Measurements from ENCODE around the gene SLIT1. TPM values are rescaled to one million over a fixed set of nuclear protein-coding genes. Genes with fewer than 3 reads are reported as not detected.

The SLIT1 gene
- total RNA-seq, 1 donor from 2014 or later: 0.23 TPM

DNA sequence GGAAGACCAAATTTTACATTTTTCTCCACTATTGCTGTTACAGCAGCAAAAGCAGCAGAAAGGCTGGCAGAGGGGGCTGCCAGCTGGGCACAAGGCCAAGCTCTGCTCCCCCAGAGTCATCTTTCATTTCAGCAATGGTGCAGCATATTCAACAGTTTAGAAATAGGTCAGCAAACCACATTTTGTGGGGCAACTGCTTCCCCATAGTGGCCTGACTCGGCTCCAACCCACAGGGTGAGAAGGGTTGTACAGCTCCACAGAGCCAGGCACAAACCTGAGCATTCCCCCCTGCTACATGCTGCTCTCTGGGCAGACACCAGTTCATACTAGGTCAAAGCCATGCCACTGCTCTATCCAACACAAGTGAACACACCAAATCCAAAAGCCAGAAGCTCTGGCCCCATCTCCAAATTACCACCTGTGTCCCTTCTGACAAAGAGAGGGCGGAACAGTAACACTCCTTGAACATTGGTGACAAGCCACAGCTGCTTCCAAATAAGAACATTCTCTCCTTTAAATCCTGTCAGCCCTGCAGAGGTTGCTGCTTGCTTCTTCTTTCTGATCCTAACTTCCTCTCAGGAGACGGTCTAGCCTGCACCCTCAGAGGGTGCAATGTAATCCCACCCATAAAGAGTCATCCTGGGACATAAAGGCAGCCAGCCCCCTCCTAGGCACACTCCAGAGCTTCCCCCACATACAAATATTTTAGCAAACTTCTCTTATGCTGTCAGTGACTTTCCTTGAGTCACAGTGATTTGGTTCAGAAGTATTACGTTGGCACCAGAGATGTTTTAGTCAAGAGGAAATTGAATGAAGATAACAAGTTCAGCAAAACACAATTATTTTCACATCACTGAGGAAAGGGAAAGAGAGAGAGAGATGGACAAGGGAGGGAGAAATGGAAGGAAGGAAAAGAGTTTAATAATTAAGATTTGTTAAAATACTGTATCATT is 39.0 kb upstream of the SLIT1 start:
- Histone ChIP-seq H3K27me3 (ENCODE audit: insufficient read depth, low read length) (no peaks in the 10 kb centered on the region), H2AFZ (ENCODE audit: low read depth, low read length) (no peak overlapping the region), H3K4me1 (ENCODE audit: insufficient read depth, low read length) (no peaks in the 10 kb centered on the region), H3K9ac (ENCODE audit: low read length) (no peak overlapping the region), H3K4me2 (ENCODE audit: low read length) (no peak overlapping the region), H3K4me3 (ENCODE audit: insufficient read depth, low read depth, low read length) (no peak overlapping the region), H3K36me3 (ENCODE audit: insufficient read depth, low read length) (peaks cover 9% of the 10 kb centered on the region), H4K20me1 (ENCODE audit: insufficient read depth, low read length) (peaks cover 3% of the 10 kb centered on the region), H3K79me2 (ENCODE audit: insufficient read depth, low read length) (no peaks in the 10 kb centered on the region), H3K27ac (ENCODE audit: low read depth, low read length) (no peak overlapping the region), H3K9me3 (ENCODE audit: insufficient read depth, low read depth, low read length) (no peaks in the 10 kb centered on the region)
- Mint-ChIP-seq H3K4me3 (ENCODE audit: unreplicated experiment) (no peak overlapping the region), H3K4me1 (ENCODE audit: low read depth, unreplicated experiment) (peaks cover 2% of the 10 kb centered on the region), H3K27me3 (ENCODE audit: low read depth, unreplicated experiment) (no peaks in the 10 kb centered on the region), H3K36me3 (ENCODE audit: low read depth, unreplicated experiment) (peaks cover 7% of the 10 kb centered on the region), H3K9me3 (ENCODE audit: unreplicated experiment) (no peaks in the 10 kb centered on the region), H3K27ac (ENCODE audit: unreplicated experiment) (no peak overlapping the region)
- FAIRE-seq (no peak), DNase-seq (ENCODE audit: low read depth) (peak; percentile 2)
- TF ChIP-seq, protein P1, sequence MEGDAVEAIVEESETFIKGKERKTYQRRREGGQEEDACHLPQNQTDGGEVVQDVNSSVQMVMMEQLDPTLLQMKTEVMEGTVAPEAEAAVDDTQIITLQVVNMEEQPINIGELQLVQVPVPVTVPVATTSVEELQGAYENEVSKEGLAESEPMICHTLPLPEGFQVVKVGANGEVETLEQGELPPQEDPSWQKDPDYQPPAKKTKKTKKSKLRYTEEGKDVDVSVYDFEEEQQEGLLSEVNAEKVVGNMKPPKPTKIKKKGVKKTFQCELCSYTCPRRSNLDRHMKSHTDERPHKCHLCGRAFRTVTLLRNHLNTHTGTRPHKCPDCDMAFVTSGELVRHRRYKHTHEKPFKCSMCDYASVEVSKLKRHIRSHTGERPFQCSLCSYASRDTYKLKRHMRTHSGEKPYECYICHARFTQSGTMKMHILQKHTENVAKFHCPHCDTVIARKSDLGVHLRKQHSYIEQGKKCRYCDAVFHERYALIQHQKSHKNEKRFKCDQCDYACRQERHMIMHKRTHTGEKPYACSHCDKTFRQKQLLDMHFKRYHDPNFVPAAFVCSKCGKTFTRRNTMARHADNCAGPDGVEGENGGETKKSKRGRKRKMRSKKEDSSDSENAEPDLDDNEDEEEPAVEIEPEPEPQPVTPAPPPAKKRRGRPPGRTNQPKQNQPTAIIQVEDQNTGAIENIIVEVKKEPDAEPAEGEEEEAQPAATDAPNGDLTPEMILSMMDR (IDR thresholded peaks at IDR 0.05; ENCODE audit: insufficient read depth, low read depth, low read length): no peak
- no peak for TF ChIP-seq EZH2 (IDR thresholded peaks at IDR 0.05; ENCODE audit: insufficient read depth, low read length)

- no peak overlapping the region for H3K27ac ChIP-seq (ENCODE audit: low read depth, low read length)
- H3K9me3 ChIP-seq (ENCODE audit: insufficient read depth, low read depth, low read length): no peaks in the 10 kb centered on the region
- Mint-ChIP-seq H3K4me1 (ENCODE audit: low read depth, unreplicated experiment) (peaks cover 9% of the 10 kb centered on the region), H3K4me3 (ENCODE audit: unreplicated experiment) (no peak overlapping the region), H3K36me3 (ENCODE audit: low read depth, unreplicated experiment) (peaks cover 7% of the 10 kb centered on the region), H3K9me3 (ENCODE audit: unreplicated experiment) (no peaks in the 10 kb centered on the region), H3K27me3 (ENCODE audit: low read depth, unreplicated experiment) (no peaks in the 10 kb centered on the region), H3K27ac (ENCODE audit: unreplicated experiment) (no peak overlapping the region)
- H3K4me1 ChIP-seq (ENCODE audit: insufficient read depth, low read length): peaks cover 6% of the 10 kb centered on the region
- no peak overlapping the region for H3K9ac ChIP-seq (ENCODE audit: low read length)
- no peak overlapping the region for H3K4me3 ChIP-seq (ENCODE audit: insufficient read depth, low read depth, low read length)
- no peaks in the 10 kb centered on the region for H3K27me3 ChIP-seq (ENCODE audit: insufficient read depth, low read length)
- H3K79me2 ChIP-seq (ENCODE audit: insufficient read depth, low read length): no peaks in the 10 kb centered on the region
- TF ChIP-seq, protein P1 (IDR thresholded peaks at IDR 0.05; ENCODE audit: insufficient read depth, low read depth, low read length): no peak
- TF ChIP-seq EZH2 (IDR thresholded peaks at IDR 0.05; ENCODE audit: insufficient read depth, low read length): no peak
- DNase-seq (ENCODE audit: low read depth) (no peak), FAIRE-seq (no peak)
- no peak overlapping the region for H3K4me2 ChIP-seq (ENCODE audit: low read length)
- H2AFZ ChIP-seq (ENCODE audit: low read depth, low read length): no peak overlapping the region
- H3K36me3 ChIP-seq (ENCODE audit: insufficient read depth, low read length): no peaks in the 10 kb centered on the region
- H4K20me1 ChIP-seq (ENCODE audit: insufficient read depth, low read length): peaks cover 3% of the 10 kb centered on the region
Observed at GRCh38 chr10:97222326-97222961, 36.7 kb upstream of the SLIT1 start.
